Sigmoid colon (tissue), 7 donors: ENCODE measurements around the gene MYRIP. TPM values are rescaled to one million over a fixed set of nuclear protein-coding genes. Genes with fewer than 3 reads are reported as not detected.

Experiments
- DNase-seq: peaks from one replicate; pipeline ENCODE4 v3.0.0-alpha.2; 2019
- H3K27ac ChIP-seq, 4 donors: fragments of 200-600 bp; sonication (generic); one replicate each; pipeline ENCODE4 v1.5.1; 2016 to 2019; ENCODE audit warnings: mild to moderate bottlenecking in 1 of 4
- H3K27me3 ChIP-seq, 3 donors: fragments of 200-600 bp; sonication (generic); one replicate each; pipeline ENCODE4 v1.5.1; 2019; ENCODE audit warnings: mild to moderate bottlenecking in 1 of 3
- H3K36me3 ChIP-seq, 4 donors: fragments of 200-600 bp; sonication (generic); one replicate each; pipeline ENCODE4 v1.5.1; 2016 to 2019
- H3K4me1 ChIP-seq, 4 donors: fragments of 200-600 bp; sonication (generic); one replicate each; pipeline ENCODE4 v1.5.1; 2017 to 2019
- H3K4me3 ChIP-seq, 4 donors: fragments of 200-600 bp; sonication (generic); one replicate each; pipeline ENCODE4 v1.5.1; 2017 to 2019; ENCODE audit warnings: mild to moderate bottlenecking in 2 of 4, moderate library complexity in 1 of 4
- H3K9me3 ChIP-seq, 4 donors: fragments of 200-600 bp in 3 of 4; sonication (generic) in 3 of 4; one replicate each; pipeline versions ENCODE4 v1.5.1 to v1.6.1; 2013 to 2019
- CTCF ChIP-seq, 4 experiments: fragments of 450-650 bp in 3 of 4; fragments of 200-600 bp in 1 of 4; IDR thresholded peaks; one replicate each; pipeline ENCODE4 v1.5.1; 2016 to 2019; ENCODE audit warnings: antibody characterized with exemption in 4 of 4, mild to moderate bottlenecking in 3 of 4, moderate library complexity in 2 of 4
- EP300 ChIP-seq, 4 donors: sonication (generic); formaldehyde crosslinking; IDR thresholded peaks; one replicate each; pipeline ENCODE4 v1.6.1; 2017; ENCODE audit warnings: antibody characterized with exemption in 4 of 4
- POLR2A ChIP-seq, 2 donors: fragments of 450-650 bp; IDR thresholded peaks; one replicate each; pipeline ENCODE4 v1.6.1; 2016; ENCODE audit warnings: antibody characterized with exemption in 2 of 2, mild to moderate bottlenecking in 2 of 2, moderate library complexity in 2 of 2
- POLR2AphosphoS5 ChIP-seq, 4 donors: sonication (generic); formaldehyde crosslinking; IDR thresholded peaks; one replicate each; pipeline ENCODE4 v1.6.1; 2017; ENCODE audit warnings: antibody characterized with exemption in 4 of 4
- WGBS, 2 donors: extraction: QIAGEN DNeasy Blood & Tissue Kit; methylation state at CpG; one replicate each; pipeline ENCODE4 v1.1.7; 2013; 5-methylcytosine and 5-hydroxymethylcytosine counted together
- intact Hi-C: fragments of 100-400 bp; cut with DNase I; formaldehyde crosslinking; loops from one replicate; pipeline ENCODE4 v1.15.1; 2023
- polyA plus RNA-seq, 3 donors: library from polyadenylated mRNA; stranded (reverse); fragments of 200-250 nt; gene quantifications; one replicate each; pipeline ENCODE4 v1.2.3, GENCODE V29; 2013
- total RNA-seq, 4 donors: library from RNA; depleted of rRNA; stranded (reverse); fragments of >200 nt; gene quantifications; one replicate each; pipeline ENCODE4 v1.1.0, GENCODE V29; 2016
- donor health status: healthy with polysubstance abuse.
- donor health status: Bipolar disorder and iron deficiency.
- donor health status: healthy.

The MYRIP gene
- total and polyA plus RNA-seq, 7 donors: 2.2 to 5.5 (median 4.2) TPM

GRCh38 chr3:39870706-39871105 is 61.3 kb downstream of the MYRIP start:
- intact Hi-C loops: no loop called here
- WGBS, 2 donors: 74 to 78% methylated on average over 3 of the region's 3 CpGs
- no peak for TF ChIP-seq POLR2A (IDR thresholded peaks at IDR 0.05)
- TF ChIP-seq CTCF (IDR thresholded peaks at IDR 0.05): no peak
- no peak for TF ChIP-seq EP300 (IDR thresholded peaks at IDR 0.05)
- no peak for TF ChIP-seq POLR2AphosphoS5 (IDR thresholded peaks at IDR 0.05)
- Histone ChIP-seq H3K4me1 (no peaks in the 10 kb centered on the region), H3K27ac (no peak overlapping the region), H3K9me3 (no peaks in the 10 kb centered on the region), H3K4me3 (no peak overlapping the region), H3K36me3 (no peaks in the 10 kb centered on the region), H3K27me3 (no peaks in the 10 kb centered on the region)
- DNase-seq: no peak

GRCh38 chr3:39879581-39879980 is 70.2 kb downstream of the MYRIP start:
- Histone ChIP-seq H3K27me3 (no peaks in the 10 kb centered on the region), H3K4me3 (no peak overlapping the region), H3K4me1 (no peaks in the 10 kb centered on the region), H3K9me3 (no peaks in the 10 kb centered on the region), H3K27ac (no peak overlapping the region), H3K36me3 (no peaks in the 10 kb centered on the region)
- no peak for DNase-seq
- TF ChIP-seq CTCF (IDR thresholded peaks at IDR 0.05) (no peak), POLR2A (IDR thresholded peaks at IDR 0.05) (no peak), POLR2AphosphoS5 (IDR thresholded peaks at IDR 0.05) (no peak), EP300 (IDR thresholded peaks at IDR 0.05) (no peak)
- intact Hi-C loops: no loop called here
- WGBS, 2 donors: 84 to 88% methylated on average over 2 of the region's 2 CpGs

- Histone ChIP-seq H3K27ac (no peak overlapping the region), H3K9me3 (no peaks in the 10 kb centered on the region), H3K27me3 (no peaks in the 10 kb centered on the region), H3K4me1 (no peaks in the 10 kb centered on the region), H3K4me3 (no peak overlapping the region), H3K36me3 (no peaks in the 10 kb centered on the region)
- DNase-seq: no peak
- intact Hi-C loops: no loop called here
- WGBS, 2 donors: 80 to 86% methylated on average over 1 of the region's 1 CpG
- TF ChIP-seq POLR2AphosphoS5 (IDR thresholded peaks at IDR 0.05) (no peak), EP300 (IDR thresholded peaks at IDR 0.05) (no peak), CTCF (IDR thresholded peaks at IDR 0.05) (no peak), POLR2A (IDR thresholded peaks at IDR 0.05) (no peak)
Measured at GRCh38 chr3:39882111-39882510, 72.7 kb downstream of the MYRIP start.

GRCh38 chr3:39892068-39892467 is 82.7 kb downstream of the MYRIP start:
- no peak for DNase-seq
- no peaks in the 10 kb centered on the region for H3K4me1 ChIP-seq
- H3K27ac ChIP-seq: no peak overlapping the region
- no peaks in the 10 kb centered on the region for H3K27me3 ChIP-seq
- intact Hi-C loops: no loop called here
- H3K4me3 ChIP-seq: no peak overlapping the region
- no peaks in the 10 kb centered on the region for H3K36me3 ChIP-seq
- TF ChIP-seq POLR2A (IDR thresholded peaks at IDR 0.05) (no peak), POLR2AphosphoS5 (IDR thresholded peaks at IDR 0.05) (no peak), CTCF (IDR thresholded peaks at IDR 0.05) (no peak), EP300 (IDR thresholded peaks at IDR 0.05) (no peak)
- WGBS, 2 donors: 78 to 94% methylated on average over 1 of the region's 1 CpG
- H3K9me3 ChIP-seq: no peaks in the 10 kb centered on the region

- no peak for TF ChIP-seq POLR2A (IDR thresholded peaks at IDR 0.05)
- no peak for TF ChIP-seq CTCF (IDR thresholded peaks at IDR 0.05)
- no peak for TF ChIP-seq EP300 (IDR thresholded peaks at IDR 0.05)
- TF ChIP-seq POLR2AphosphoS5 (IDR thresholded peaks at IDR 0.05): no peak
- intact Hi-C loops: no loop called here
- H3K4me3 ChIP-seq: no peak overlapping the region
- H3K9me3 ChIP-seq: no peaks in the 10 kb centered on the region
- H3K36me3 ChIP-seq: no peaks in the 10 kb centered on the region
- WGBS, 2 donors: 83 to 92% methylated on average over 2 of the region's 2 CpGs
- no peak for DNase-seq
- no peak overlapping the region for H3K27ac ChIP-seq
- H3K27me3 ChIP-seq: no peaks in the 10 kb centered on the region
- H3K4me1 ChIP-seq: no peaks in the 10 kb centered on the region
Measured at GRCh38 chr3:39896184-39896583, 86.8 kb downstream of the MYRIP start.
